ENCODE results near the gene MACROD2.

MACROD2 gene

DNA sequence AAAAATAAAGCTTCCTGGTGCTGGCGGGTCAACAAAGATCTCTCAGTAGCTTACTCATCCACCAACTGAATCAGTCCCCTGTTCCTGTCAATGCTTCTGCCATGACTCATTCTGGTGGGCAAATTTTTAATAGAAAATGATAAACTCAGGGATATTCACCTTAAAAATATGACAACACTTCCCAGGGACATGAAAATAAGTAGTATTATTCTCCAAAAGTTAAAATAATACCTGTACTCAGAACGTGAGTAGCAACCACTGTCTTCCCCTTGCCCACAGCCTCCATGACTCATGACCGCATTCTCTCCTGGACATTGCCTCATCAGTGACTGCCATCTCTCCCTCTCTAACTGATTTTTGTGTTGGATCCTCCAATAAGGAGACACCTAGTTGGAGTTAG lies 2025.7 kb downstream of the MACROD2 start:
- no peak for DNase-seq

DNA sequence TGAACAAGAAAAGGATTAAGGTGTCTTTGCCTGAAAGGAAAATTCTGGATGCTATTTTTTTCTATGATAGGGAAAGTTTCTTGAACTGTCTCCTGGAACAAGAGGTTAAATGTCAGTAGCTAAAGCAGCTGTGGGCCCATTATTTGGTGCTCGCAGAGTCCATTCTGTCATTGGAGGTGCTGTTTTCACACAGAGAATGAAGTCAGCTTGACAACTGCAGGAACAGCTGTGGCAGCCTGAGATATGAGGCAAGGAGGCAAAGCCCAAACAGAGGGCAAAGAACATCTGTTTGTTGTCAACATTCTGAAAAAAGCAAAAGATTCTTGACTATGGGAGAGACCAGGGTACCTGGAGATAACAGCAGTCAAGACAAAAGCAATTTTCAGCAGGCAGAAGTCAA lies 2029.8 kb downstream of the MACROD2 start:
- no peak for DNase-seq

DNA sequence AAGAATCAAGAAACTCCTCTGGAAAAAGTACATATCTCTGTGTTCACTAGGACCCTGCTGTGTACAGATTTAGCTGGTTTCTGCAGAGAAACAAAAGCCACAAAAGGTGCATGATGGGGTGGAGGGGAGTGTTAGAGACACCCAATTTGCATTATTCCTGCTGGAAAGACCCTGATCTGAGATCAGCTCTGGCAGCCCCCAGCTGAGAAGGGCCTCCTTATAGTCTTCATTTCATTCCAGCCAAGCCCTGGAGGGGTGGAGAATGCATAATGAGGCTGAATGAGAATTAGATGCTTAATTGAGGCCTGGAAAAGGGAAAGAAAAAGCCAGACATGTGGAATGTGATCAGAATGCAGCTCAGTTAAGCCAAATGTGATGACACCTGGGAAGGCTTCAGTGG lies 2032.4 kb downstream of the MACROD2 start:
- no peak for DNase-seq

DNA sequence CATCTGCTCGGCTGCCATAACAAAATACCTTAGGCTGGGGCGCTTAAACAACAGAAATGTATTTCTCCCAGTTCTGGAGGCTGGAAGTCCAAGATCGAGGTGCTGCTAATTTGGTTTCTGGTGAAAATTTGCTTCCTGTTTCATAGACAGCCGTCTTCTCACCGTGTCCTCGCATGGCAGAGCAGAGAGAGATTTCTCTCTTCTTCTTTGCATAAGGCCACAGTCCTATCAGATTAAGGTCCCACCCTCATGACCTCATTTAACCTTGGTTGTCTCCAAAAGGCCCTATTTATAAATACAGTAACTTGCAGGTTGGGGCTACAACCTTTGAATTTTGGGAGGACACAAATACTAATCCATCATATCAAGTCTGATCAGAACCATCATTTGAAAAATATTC lies 2033.6 kb downstream of the MACROD2 start:
- DNase-seq = no peak

DNA sequence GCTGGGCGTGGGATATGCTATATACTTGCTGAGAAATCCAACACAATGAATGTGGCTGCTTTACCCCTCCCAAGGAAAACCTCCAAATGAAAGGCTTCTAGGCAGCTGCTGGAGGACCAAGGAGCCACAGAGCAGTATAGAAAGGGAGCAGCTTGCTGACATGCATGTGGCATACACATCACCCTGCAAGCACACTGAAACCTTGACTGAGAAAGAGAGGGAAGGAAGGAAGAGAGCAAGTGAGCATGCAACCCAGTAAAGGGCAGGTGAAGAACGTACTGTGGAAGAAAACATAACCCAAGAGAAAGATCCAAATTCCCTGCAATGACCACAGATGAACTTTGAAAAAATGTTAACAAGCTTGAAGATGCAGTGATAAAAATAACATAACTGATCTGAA lies 2034.9 kb downstream of the MACROD2 start:
- no peak for DNase-seq

DNA sequence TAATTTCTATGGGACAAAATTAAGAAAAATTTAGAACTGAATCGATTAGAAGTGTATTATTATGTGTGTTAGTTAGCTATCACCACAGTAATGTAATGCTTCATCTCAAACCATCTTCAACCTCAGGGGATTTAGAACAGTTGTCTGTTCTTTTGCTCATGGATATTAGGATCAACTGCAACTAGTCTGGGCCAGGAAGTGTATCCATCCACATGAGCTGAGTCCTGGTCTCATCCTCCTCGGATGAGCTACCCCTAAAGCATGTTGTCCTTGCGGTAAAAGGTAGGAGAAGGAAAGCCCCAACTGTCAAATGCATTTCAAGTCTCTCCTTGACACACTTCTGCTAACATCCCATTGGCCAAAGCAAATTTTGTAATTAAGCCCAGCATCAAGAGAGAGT lies 2040.3 kb downstream of the MACROD2 start:
- no peak for DNase-seq

DNA sequence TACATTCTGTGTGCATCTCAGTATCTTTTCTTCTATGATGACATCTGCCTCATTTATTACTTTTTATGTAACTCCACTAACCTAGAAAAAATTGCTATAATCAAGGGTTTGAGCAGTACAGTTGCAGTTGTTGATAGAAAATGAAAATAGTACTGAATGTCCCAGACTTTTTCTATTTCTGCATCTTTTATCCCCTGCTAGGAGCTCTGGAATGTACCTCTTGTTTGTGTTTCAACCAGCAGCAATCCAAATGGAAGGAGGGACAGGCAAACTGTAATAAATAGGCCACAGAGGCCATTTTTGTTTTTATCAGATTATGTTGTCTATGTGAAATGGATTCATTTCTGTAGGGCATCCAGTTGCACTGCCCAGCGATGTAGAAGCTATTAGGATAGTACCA lies 2041.0 kb downstream of the MACROD2 start:
- DNase-seq = no peak

DNA sequence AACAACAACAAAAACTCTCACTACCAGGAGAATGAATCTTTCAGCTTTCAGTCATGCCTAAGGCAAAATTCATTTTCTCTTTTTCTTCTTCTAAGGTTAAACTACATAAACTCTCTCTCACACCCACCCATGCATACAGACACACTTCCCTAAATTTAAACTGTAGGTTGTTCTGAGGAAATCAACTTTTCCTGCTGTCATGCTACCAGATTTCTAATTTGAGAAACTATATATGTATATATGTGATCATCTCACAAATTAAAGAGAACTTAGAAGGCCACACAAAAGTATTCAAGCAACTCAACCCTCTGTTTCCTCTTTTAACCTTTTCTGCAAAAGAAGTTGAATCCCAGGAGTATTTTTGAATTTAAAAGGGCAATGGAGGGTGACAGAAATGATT lies 2045.4 kb downstream of the MACROD2 start:
- DNase-seq = no peak

DNA sequence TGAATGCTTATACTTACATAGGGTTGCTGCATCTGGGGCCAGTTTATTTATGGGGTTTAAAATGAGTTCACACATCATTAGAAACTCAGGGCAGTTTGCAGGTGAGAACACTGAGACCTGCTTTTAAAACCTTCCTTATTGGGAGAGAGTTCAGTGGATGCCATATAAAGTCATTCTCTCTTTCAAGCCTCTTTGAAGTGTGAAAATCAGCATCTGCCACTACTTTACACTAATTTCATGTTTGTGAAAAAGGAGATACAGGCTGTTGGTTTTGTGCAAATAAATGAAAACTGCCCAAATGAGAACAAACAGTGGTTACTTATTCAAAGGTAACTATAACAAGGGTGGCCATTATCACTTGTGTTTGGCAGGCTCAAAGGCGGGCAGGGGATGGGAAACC lies 2047.4 kb downstream of the MACROD2 start:
- DNase-seq = no peak

DNA sequence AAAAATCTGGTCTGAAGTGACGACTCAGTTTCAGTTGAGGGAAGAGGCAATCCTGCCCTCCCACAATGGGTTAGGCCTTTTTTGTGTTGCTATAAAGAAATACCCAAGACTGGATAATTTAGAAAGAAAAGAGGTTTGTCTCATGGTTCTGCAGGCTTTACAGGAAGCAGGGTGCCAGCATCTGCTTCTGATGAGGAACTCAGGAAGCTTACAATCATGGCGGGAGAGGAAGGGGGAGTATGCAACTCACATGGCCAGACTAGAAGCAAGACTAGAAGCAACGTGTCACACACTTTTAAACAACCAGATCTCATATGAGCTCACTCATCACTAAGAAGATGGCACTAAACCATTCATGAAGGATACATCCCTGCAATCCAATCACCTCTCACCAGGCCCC lies 2048.6 kb downstream of the MACROD2 start:
- no peak for DNase-seq

DNA sequence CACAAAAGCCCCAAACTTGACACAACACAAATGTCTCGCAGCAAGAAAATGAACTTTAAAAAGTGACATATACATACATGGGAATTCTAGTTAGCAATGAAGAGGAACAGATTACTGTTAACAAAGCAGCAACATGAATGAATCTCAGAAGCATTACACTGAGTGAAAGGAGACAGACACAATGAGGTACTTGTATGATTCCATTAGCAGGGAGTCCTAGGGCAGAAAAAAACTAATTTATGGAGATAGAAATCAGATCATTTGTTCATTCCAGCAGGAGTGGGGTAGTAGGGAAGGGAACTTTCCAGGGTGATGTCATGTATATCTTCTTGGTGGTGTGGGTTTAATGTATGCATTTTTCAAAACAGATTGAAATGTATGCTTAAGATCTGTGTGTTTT lies 2053.6 kb downstream of the MACROD2 start:
- no peak for DNase-seq

DNA sequence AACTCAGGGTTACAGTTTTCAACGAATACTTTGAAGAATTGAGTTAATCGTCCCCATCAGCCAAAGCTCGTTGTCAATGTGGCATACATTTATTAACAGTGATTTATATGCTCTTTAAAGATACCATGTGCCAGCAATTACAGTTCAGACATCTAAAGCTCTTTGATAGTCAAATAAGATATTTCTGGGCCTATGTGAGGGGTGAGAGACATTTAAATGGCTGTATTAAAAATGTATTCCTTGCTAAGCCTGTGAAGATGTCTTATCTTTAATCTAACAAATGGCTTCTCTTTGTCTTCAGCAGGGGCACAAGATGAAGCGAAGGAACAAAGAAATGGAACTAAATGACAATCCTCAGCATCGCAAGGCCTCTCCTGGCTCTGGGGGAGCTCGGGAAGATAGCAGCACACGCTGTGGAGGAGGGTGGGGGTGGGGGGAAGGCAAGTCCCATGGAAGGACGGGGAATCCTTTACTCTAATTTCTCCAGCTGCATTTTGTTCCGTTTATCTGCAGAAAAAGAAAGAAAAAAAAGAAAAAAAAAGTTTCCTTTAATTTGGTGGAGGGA lies 2054.3 kb downstream of the MACROD2 start:
- no peak for DNase-seq

DNA sequence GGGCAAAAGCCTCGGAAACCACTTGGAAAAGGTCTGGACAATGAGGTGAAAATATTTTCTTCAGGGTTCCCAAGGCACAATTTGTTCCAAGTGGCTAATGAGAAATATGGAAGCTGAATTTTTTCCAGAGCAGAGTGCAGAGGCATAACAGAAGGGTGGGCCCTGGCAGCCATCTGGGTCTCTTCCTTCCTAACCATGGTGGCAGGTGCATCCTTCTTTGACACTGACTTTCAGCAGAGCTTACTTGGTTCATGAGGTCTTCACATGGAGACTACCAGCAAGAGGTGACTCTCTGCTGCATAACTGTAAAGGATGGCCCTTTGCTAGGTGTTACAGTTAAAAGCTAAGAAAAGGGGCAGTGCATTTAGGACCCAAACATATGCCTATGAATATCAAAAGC lies 2055.1 kb downstream of the MACROD2 start:
- DNase-seq = no peak

DNA sequence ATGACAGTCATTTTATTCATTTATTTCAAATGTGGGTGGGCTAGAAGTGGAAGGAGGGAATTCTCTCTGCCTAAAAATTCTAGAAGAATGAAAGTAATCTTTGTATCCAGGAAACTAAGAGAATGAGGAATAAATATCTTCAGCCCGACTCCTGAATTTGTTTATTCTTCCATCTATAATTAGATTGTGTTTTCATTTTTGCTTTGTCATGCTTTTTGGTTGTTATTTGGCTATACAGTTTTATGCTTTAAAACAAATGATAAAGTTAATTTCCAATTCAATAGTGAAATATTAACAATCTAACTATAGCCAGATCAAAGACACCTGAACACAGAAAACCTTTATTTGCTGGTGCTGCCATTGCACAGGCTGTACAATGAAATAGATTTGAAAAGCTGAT lies 2056.7 kb downstream of the MACROD2 start:
- DNase-seq = no peak

DNA sequence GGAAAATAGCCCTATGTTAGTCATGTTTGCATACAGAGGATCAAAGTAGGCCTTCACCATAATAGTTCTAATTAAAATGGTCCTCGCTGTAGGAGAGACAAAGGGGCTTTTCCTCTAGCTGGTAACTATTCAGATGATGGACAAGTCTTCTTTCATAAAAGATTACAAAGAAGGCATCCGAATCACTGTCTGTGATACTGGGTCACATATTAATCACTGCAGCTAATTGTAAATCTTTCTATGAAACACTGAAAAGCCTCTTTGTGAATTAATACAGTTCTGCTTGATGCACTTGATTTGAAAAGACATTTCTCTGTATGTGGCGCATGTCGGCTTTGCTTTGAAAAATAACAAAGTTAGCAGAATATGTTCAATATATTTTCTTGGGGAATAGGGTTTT lies 2057.1 kb downstream of the MACROD2 start:
- DNase-seq = no peak

DNA sequence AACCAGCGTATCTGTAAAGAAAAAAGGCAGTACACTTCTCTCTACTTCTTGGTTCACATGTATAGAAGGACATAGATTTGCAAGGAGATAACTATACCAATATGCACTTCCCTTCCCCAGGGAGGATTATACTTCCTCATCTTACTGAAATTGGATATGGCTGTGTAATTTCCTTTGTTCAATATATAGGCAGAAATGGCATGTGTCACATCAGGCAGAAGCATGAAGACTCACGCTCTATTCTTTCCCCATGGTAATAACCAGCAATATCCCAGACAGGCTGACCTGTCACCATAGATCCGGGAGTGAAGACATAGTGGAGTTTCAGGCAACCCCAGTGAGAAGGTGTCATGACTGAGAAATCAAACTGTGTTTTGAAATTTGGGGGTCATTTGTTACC lies 2059.7 kb downstream of the MACROD2 start:
- DNase-seq = no peak

DNA sequence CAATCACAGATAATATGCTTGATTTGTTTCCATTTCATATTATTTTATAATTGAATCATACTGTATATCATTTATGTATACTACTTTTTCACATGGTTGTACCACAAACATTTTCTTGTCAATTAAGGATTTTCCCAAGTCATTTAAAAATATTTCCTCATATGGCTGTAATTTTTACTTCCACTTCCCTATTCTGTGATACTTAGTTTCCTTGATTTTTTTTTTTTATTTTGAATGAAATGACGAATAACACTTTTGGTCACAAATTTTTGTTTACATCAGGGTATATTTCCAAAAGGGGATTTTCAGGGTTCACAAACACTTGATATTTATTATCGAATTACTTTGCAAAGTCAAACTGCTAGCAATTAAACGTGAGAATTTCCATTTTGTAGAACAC lies 2062.3 kb downstream of the MACROD2 start:
- no peak for DNase-seq

DNA sequence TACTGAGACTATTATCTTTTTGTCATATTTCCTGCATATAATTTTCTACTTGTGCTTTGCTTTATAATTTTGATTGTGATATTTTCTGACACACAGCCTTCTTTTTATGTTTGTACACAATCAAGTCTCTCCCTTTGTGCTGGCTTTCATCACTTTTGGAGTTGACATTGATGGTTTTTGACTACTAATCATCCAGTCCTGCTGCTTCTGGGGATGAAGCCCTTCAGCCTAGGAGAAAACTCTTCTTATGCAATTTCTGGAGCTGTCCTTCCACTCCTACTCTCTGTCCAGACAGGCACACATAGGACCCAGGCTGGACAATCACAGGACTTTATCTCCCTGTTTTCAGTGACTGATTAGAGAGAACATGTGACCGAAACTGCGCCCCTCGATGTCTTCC lies 2063.0 kb downstream of the MACROD2 start:
- DNase-seq = no peak

DNA sequence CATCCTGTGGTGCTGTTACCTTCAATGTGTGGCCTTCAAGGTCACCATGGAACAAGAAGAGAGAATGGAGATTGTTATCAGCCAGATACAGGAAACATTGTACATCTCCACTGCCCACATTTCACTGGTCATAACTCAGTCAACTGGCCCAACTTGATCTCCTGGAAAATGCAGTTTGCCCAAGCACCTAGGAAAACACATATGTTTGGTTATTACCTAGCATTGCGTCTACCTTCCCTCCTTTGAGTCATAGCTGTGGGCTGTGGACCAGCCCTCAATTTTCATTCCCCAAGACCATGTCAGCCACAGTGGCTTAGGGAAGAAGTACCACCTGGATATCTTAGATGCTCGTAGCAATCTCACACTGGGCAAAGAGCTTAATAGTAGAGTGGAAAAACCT lies 2064.5 kb downstream of the MACROD2 start:
- no peak for DNase-seq

DNA sequence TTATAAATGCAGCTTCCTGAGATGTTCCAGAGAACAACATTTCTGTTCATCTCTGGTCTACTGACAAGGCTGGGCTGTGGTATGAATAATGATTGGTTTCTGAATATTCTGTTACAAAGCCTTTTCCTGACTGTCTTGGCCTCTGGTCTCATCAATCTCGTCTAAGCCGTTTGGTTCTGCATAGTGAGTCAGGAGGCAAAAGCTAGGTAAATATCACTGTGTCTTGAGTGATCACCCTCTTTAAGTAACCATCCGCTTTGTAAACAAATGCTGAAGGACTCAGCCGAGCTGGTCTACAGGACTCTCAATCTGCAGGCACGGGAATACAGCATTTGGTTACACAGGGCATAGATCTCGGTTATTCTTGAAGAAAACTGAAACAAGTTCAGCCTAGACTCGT lies 2066.0 kb downstream of the MACROD2 start:
- no peak for DNase-seq

DNA sequence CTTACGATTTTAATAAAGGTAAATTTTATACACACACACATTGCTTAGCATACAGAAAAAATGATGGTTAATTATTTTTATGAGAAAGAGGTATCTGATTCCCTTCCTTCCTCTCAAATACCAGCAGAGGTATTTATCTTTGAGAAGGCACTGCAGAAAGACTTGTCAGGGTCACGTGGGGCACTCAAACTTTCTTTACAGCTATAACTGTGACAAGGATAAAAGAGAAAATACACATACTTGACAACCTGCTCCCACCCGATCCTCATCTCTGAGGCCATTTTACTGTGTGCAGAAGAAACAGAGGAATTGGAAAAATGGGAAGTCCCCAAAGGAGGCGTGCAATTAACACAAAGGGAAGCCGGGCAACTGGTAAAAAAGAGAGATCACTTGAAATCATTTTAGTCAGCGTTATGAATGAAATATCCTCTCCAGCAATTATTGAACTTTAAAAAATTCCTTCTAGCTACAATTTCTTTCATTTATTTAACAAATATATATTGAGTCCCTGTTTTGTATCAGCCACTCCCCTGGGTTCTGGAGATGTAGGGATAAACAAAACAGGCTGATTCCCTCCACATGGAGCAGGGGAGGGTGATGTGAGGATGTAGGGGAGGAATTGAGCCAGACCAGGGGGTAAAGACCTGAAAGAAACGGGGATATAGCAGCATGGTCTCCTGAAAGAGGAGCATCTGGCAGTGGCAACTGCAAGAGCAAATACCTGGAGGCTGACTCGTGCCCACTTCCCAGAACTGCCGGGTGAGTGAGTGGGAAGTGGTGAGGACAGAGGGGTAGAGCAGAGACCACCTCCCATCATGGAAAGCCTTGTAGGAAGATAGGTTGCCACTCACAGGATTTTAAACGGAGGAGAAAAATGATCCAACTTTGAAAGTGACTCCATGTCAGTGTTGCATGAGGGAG lies 2067.6 kb downstream of the MACROD2 start:
- DNase-seq = no peak

DNA sequence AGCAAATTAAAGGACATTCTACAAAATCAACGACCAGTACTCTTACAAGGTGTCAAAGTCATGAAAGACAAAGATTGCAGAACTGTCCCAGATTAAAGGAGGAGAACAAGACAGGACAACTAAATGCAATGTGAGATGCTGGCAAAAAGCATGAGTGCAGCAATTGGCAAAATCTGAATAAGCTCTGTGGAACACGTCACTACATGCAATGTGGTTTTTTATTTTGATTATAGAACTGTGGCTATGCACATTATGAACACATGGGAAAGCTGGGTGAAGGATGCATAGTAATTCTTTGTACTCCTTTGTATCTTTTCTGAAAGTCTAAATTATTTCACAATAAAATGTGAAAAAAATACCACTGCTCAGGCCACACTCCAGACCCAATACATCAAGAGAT lies 2068.6 kb downstream of the MACROD2 start:
- no peak for DNase-seq

DNA sequence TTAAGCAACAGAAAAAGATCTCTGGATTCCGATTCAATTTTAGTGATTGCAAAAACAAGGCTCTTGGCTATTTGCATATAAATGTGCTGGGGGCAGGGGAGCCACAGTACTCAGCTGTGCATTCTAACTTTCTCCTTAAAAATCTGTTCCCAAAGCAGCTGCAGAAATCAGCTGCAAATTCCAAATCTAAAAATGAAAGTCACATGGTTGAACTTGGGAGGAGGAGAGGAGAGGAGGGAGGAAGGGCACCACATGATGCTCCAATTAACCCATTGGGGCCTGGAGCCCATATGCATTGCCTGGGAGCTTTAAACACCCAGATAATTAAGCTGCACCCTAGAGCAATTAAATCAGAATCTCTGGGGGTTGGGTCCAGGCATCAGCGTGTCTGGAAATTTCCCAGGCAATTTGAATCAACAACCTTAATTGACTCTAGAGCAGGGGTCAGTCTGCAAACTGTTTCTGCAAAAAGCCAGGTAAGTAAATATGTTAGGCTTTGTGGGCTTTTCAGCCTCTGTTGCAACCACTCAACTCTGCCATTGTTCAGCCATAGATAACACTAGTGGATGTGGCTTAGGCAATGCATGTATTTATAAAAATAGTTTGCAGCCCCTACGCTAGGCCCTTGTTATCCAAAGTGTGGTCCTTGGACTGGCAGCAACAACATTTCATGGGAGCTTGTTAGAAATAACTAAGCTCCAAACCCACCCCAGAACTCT lies 2069.8 kb downstream of the MACROD2 start:
- no peak for DNase-seq

DNA sequence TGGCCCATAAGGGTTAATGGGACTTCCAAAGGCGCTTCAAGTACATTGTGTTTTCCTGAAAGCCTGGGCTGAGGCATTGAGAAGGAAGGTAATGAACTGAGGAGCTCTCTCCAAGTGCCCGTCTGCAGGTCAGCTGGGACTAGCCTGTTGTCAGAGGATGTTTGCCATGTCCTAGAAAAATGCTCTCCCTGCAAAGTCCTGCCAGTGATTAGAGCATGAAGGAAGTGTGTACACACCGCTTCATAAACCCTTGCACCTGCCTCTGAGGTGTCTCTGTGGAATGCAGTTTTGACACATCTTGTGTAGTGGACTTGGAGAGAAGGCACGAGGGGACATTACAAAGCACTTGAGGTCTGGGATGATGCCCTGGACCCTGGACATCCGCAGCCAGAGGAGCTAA lies 2071.3 kb downstream of the MACROD2 start:
- no peak for DNase-seq

Measured in central memory CD4-positive, alpha-beta T cell (primary cell).